CD14-positive monocyte (primary cell): ENCODE data around the gene SLC26A3. TPM values are rescaled to one million over a fixed set of nuclear protein-coding genes. Genes with fewer than 3 reads are reported as not detected.

Experiments used
- DNase-seq, 3 donors: peaks; one replicate each; pipeline ENCODE4 v3.0.0-alpha.2; 2011 to 2022
- H2AFZ ChIP-seq: 2 replicates; pipeline ENCODE4 v1.6.0; 2012; ENCODE audit warnings: mild to moderate bottlenecking, low read depth, low read length, inconsistent platforms; ENCODE audit not compliant: insufficient read depth, poor library complexity, severe bottlenecking
- H3K27ac ChIP-seq, 2 donors: 1 replicate in 1 of 2; 2 replicates in 1 of 2; pipeline ENCODE4 v1.5.1; 2012 to 2013; ENCODE audit warnings: low read length in 2 of 2, control low read depth in 1 of 2, inconsistent platforms in 1 of 2, low read depth in 1 of 2, mild to moderate bottlenecking in 1 of 2
- H3K27me3 ChIP-seq, 2 donors: one replicate each; pipeline versions ENCODE4 v1.6.0 to v1.6.1; 2011 to 2013; ENCODE audit warnings: low read length in 2 of 2; ENCODE audit not compliant: control insufficient read depth in 2 of 2, insufficient read depth in 2 of 2
- H3K36me3 ChIP-seq, 2 donors: replicated peaks in 1 of 2; 1 replicate in 1 of 2; 2 replicates in 1 of 2; pipeline versions ENCODE4 v1.5.1 to v1.6.1; 2012 to 2013; ENCODE audit warnings: low read length in 2 of 2, control low read depth in 1 of 2, inconsistent platforms in 1 of 2, mild to moderate bottlenecking in 1 of 2; ENCODE audit not compliant: insufficient read depth in 2 of 2, control insufficient read depth in 1 of 2
- H3K4me1 ChIP-seq, 2 donors: 1 replicate in 1 of 2; 2 replicates in 1 of 2; pipeline versions ENCODE4 v1.5.1 to v1.6.1; 2012 to 2013; ENCODE audit warnings: low read length in 2 of 2, control low read depth in 1 of 2, inconsistent platforms in 1 of 2, mild to moderate bottlenecking in 1 of 2, moderate library complexity in 1 of 2; ENCODE audit not compliant: insufficient read depth in 2 of 2, control insufficient read depth in 1 of 2
- H3K4me2 ChIP-seq: replicated peaks from 2 replicates; pipeline ENCODE3; 2012; ENCODE audit warnings: low read length, moderate library complexity, mild to moderate bottlenecking; ENCODE audit not compliant: poor library complexity, severe bottlenecking; ENCODE audit errors: extremely low read depth
- H3K4me3 ChIP-seq, 3 experiments: fragments of 200-600 bp in 1 of 3; sonication (generic) in 1 of 3; replicated peaks in 1 of 3; 1 replicate in 2 of 3; 2 replicates in 1 of 3; pipeline ENCODE4 v1.5.1; 2011 to 2013; ENCODE audit warnings: low read length in 3 of 3, mild to moderate bottlenecking in 3 of 3, control low read depth in 2 of 3, low read depth in 2 of 3, inconsistent platforms in 1 of 3, moderate library complexity in 1 of 3
- H3K79me2 ChIP-seq: 2 replicates; pipeline ENCODE4 v1.6.0; 2012; ENCODE audit warnings: mild to moderate bottlenecking, control low read depth, inconsistent platforms, low read length, moderate library complexity; ENCODE audit not compliant: insufficient read depth
- H3K9ac ChIP-seq: 2 replicates; pipeline ENCODE4 v1.6.0; 2017; ENCODE audit warnings: low read length, mild to moderate bottlenecking; ENCODE audit not compliant: insufficient read depth, poor library complexity, severe bottlenecking
- H3K9me3 ChIP-seq, 2 donors: replicated peaks in 1 of 2; 1 replicate in 1 of 2; 2 replicates in 1 of 2; pipeline versions ENCODE4 v1.5.1 to v1.6.1; 2012 to 2013; ENCODE audit warnings: low read length in 2 of 2, control low read depth in 1 of 2; ENCODE audit not compliant: control insufficient read depth in 1 of 2, insufficient read depth in 1 of 2
- H4K20me1 ChIP-seq: 2 replicates; pipeline ENCODE4 v1.6.0; 2012; ENCODE audit warnings: mild to moderate bottlenecking, low read length, control low read depth, moderate library complexity; ENCODE audit not compliant: insufficient read depth
- H3K27ac Mint-ChIP-seq, 7 donors: one replicate each; pipeline ENCODE4 v1.8.0; 2020; ENCODE audit warnings: mild to moderate bottlenecking in 7 of 7, mixed read lengths in 7 of 7, moderate library complexity in 6 of 7, inconsistent platforms in 2 of 7
- H3K27me3 Mint-ChIP-seq, 3 donors: one replicate each; pipeline ENCODE4 v1.8.0; 2021 to 2022; ENCODE audit warnings: low read depth in 3 of 3, mild to moderate bottlenecking in 3 of 3, mixed read lengths in 3 of 3, moderate library complexity in 3 of 3, inconsistent platforms in 1 of 3
- H3K36me3 Mint-ChIP-seq, 2 donors: one replicate each; pipeline ENCODE4 v1.8.0; 2020; ENCODE audit warnings: mixed read lengths in 2 of 2, inconsistent platforms in 1 of 2, mild to moderate bottlenecking in 1 of 2
- H3K4me1 Mint-ChIP-seq: one replicate; pipeline ENCODE4 v1.8.0; 2020; ENCODE audit warnings: mild to moderate bottlenecking, mixed read lengths
- H3K4me3 Mint-ChIP-seq, 2 donors: one replicate each; pipeline ENCODE4 v1.8.0; 2020; ENCODE audit warnings: mild to moderate bottlenecking in 2 of 2, mixed read lengths in 2 of 2, moderate library complexity in 1 of 2
- H3K9me3 Mint-ChIP-seq, 7 donors: one replicate each; pipeline ENCODE4 v1.8.0; 2020 to 2022; ENCODE audit warnings: mixed read lengths in 7 of 7, mild to moderate bottlenecking in 6 of 7, moderate library complexity in 6 of 7, inconsistent platforms in 2 of 7
- WGBS: methylation state at CpG from one replicate; pipeline ENCODE4 v1.1.5; 2013; ENCODE audit warnings: missing lambda C conversion rate; ENCODE audit not compliant: insufficient coverage; 5-methylcytosine and 5-hydroxymethylcytosine counted together
- intact Hi-C, 2 donors: fragments of 100-400 bp; cut with micrococcal nuclease; formaldehyde crosslinking; loops; one replicate each; pipeline versions ENCODE4 v1.15.0 to v1.15.1; 2023
- polyA plus RNA-seq, 3 donors: library from polyadenylated mRNA; depleted of rRNA in 1 of 3; unstranded in 2 of 3; stranded (reverse) in 1 of 3; fragments of 300-500 nt in 2 of 3; fragments of >200 nt in 1 of 3; fragmentation: Illumina TruSeq in 2 of 3; gene quantifications; 1 replicate in 2 of 3; 2 replicates in 1 of 3; pipeline ENCODE4 v1.2.3, GENCODE V29; 2012 to 2021
- TF ChIP-seq, protein P1 (sequence below): fragments of 200-600 bp; IDR thresholded peaks from one replicate; pipeline ENCODE4 v1.8.0; 2022; ENCODE audit warnings: antibody characterized with exemption, mild to moderate bottlenecking

The SLC26A3 gene
- polyA plus RNA-seq, 3 donors = not detected

DNA sequence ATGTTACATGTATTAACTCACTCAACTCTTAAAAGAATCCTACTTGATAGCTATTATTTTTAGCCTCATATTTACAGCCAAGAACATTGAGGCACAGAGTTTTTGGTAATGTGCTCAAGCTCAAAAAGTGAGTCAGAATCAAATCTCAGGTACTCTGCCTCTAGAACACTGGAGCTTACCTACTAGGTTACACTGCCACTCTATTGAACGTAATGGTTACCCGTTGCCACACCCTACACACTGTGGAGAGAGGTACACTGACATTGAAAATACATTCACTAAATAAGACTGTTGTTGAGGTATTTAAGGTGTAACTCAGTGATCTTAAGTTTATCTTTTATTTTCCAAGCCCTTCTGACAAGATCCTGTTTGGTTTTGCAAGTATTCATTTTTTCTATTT lies 17.9 kb downstream of the SLC26A3 start:
- H4K20me1 ChIP-seq = no peaks in the 10 kb centered on the region
- H3K9me3 ChIP-seq = no peaks in the 10 kb centered on the region
- intact Hi-C loops = no loop called here
- H3K4me3 ChIP-seq = no peak overlapping the region
- Mint-ChIP-seq H3K4me1 (no peaks in the 10 kb centered on the region), H3K4me3 (no peak overlapping the region), H3K36me3 (no peaks in the 10 kb centered on the region), H3K27me3 (peaks cover 1 to 4% (median 4%) of the 10 kb centered on the region in 3 donors), H3K27ac (no peak overlapping the region), H3K9me3 (peaks cover 0 to 4% (median 0%) of the 10 kb centered on the region in 7 donors)
- no CpG with 5 or more reads among the region's 2 CpGs for WGBS
- no peak overlapping the region for H3K27ac ChIP-seq
- TF ChIP-seq, protein P1, sequence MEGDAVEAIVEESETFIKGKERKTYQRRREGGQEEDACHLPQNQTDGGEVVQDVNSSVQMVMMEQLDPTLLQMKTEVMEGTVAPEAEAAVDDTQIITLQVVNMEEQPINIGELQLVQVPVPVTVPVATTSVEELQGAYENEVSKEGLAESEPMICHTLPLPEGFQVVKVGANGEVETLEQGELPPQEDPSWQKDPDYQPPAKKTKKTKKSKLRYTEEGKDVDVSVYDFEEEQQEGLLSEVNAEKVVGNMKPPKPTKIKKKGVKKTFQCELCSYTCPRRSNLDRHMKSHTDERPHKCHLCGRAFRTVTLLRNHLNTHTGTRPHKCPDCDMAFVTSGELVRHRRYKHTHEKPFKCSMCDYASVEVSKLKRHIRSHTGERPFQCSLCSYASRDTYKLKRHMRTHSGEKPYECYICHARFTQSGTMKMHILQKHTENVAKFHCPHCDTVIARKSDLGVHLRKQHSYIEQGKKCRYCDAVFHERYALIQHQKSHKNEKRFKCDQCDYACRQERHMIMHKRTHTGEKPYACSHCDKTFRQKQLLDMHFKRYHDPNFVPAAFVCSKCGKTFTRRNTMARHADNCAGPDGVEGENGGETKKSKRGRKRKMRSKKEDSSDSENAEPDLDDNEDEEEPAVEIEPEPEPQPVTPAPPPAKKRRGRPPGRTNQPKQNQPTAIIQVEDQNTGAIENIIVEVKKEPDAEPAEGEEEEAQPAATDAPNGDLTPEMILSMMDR = no peak
- H3K4me1 ChIP-seq = no peaks in the 10 kb centered on the region
- H3K36me3 ChIP-seq = no peaks in the 10 kb centered on the region
- DNase-seq = no peak
- no peak overlapping the region for H2AFZ ChIP-seq
- no peak overlapping the region for H3K4me2 ChIP-seq
- H3K79me2 ChIP-seq = no peaks in the 10 kb centered on the region
- H3K9ac ChIP-seq = no peak overlapping the region
- no peaks in the 10 kb centered on the region for H3K27me3 ChIP-seq

DNA sequence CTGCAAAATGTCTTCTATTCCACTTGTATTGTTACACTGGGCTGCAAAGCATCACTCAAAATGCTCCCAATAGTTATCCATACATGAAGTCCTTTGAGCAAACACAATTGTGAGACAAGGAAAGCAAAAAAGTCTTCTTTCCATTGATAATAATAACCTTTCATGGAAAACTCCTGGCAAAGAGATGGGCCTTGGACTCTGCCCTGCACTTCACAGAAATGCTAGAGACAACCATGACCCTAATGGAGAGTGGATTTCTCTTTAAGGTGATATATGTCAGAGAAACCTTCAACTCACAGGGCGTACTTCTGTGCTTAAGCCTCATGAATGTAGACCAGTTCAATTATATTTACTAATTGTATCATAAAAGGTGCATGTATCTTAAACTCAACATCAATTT lies 19.4 kb downstream of the SLC26A3 start:
- WGBS = no CpG with 5 or more reads among the region's 1 CpG
- no peak overlapping the region for H3K4me3 Mint-ChIP-seq
- Histone ChIP-seq H3K9ac (no peak overlapping the region), H3K27me3 (no peaks in the 10 kb centered on the region), H4K20me1 (no peaks in the 10 kb centered on the region), H3K79me2 (no peaks in the 10 kb centered on the region), H3K4me3 (no peak overlapping the region), H3K27ac (no peak overlapping the region), H2AFZ (no peak overlapping the region), H3K9me3 (no peaks in the 10 kb centered on the region), H3K36me3 (no peaks in the 10 kb centered on the region), H3K4me1 (no peaks in the 10 kb centered on the region), H3K4me2 (no peak overlapping the region)
- intact Hi-C loops = no loop called here
- TF ChIP-seq, protein P1 = no peak
- H3K36me3 Mint-ChIP-seq = no peaks in the 10 kb centered on the region
- peaks cover 0 to 3% (median 0%) of the 10 kb centered on the region in 3 donors for H3K27me3 Mint-ChIP-seq
- H3K27ac Mint-ChIP-seq = no peak overlapping the region
- no peak for DNase-seq
- H3K4me1 Mint-ChIP-seq = no peaks in the 10 kb centered on the region
- H3K9me3 Mint-ChIP-seq = peaks cover 0 to 4% (median 0%) of the 10 kb centered on the region in 7 donors
